ENCODE data around the gene VPS36.
"Not testable (repeated sequence)": the region's sequence is repeated elsewhere in the genome, so short reads cannot be mapped to it uniquely, and the experiment has no call there.

VPS36 gene, protein sequence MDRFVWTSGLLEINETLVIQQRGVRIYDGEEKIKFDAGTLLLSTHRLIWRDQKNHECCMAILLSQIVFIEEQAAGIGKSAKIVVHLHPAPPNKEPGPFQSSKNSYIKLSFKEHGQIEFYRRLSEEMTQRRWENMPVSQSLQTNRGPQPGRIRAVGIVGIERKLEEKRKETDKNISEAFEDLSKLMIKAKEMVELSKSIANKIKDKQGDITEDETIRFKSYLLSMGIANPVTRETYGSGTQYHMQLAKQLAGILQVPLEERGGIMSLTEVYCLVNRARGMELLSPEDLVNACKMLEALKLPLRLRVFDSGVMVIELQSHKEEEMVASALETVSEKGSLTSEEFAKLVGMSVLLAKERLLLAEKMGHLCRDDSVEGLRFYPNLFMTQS

DNA sequence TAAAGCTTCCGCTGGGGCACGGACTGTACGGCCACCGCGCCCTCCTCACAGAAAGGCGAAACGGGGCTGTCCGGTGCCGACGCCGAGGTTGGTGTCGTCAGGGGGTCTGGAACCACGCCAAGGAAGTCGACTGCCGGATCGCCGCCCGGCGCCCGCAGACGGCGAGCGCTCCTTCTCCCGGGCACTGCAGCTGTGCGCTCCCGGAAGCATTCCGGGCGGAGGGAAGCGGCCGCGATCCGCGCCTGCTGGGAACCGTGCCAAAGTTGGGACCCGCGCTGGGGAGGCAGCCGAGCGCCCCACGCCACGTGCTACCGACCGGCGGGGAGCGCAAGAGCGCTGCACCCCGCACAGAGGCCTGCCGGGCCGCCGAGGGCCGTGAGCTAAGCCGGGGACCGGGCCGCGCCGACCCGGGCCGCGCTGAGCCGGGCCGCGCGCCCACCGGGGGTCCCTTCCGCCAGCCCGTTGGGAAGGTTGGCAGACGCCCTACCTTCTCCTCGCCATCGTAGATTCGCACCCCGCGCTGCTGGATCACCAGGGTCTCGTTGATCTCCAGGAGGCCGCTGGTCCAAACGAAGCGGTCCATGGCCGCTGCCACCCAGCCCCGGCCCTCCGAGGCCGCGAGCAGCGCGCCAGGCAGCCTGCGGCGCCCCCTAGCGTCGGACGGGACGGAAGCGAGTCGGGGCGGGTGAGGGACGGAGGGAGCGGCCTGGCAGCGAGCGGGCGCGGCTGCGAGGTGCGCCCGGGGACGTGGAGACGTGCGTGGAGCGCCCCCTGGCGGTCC is at the start of gene VPS36:
Gene VPS36, minus strand, starts transcription at position 623 of the 781 bp plus-strand sequence. Its CDS starts 40 bp downstream, at position 583.
- peaks cover 34% of the 10 kb centered on the region for H3K4me1 Mint-ChIP-seq
- peak within 1 kb of the TSS; percentile 80 to 92 (median 92) for H3K27ac Mint-ChIP-seq
- no peaks in the 10 kb centered on the region for H3K9me3 Mint-ChIP-seq
- peaks cover 4% of the 10 kb centered on the region for H3K27me3 Mint-ChIP-seq (ENCODE audit: low read depth)
- peak within 1 kb of the TSS; percentile 90 to 94 (median 91) for H3K4me3 Mint-ChIP-seq
- H3K36me3 Mint-ChIP-seq (ENCODE audit: low read depth), result no peaks in the 10 kb centered on the region
- peak; percentile 100 for TF ChIP-seq CTCF (IDR thresholded peaks at IDR 0.05; ENCODE audit: unreplicated experiment in 3 of 3)

DNA sequence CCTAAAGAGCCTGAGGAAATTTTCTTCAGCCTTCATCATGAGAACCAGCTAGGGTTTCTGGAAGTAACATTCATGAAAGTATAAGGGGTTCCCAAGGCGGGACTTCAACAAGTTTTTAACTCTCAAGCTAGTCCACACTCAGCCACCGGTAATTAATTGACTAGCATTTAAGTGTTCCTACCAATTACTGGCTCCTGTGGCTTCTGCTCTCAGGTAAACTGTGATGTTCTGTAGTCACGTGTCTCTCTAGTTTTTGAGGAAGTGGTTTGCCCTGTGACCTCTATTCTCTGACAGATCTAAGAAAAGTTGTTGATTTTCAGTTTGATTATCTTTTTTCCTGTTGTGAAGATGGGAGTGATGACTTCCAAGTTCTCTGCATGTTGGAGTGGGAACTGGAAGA is 47.5 kb upstream of the VPS36 start:
- not testable (repeated sequence) for H3K36me3 Mint-ChIP-seq (ENCODE audit: low read depth); H3K9me3 Mint-ChIP-seq; H3K4me1 Mint-ChIP-seq; H3K27ac Mint-ChIP-seq; H3K4me3 Mint-ChIP-seq; H3K27me3 Mint-ChIP-seq (ENCODE audit: low read depth)

DNA sequence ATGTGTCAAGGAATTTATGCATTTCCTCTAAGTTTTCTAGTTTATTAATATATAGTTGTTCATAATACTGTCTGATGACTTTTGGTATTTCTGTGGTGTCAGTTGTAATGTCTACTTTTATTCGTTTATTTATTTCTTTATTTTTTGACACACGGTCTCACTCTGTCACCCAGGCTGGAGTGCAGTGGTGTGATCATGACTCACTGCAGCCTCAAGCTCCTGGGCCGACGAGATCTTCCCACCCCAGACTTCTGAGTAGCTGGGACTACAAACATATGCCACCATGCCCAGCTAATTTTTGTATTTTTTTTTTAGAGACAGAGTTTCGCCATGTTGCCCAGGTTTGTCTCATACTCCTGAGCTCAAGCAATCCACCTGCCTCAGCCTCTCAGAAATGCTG is 43.8 kb upstream of the VPS36 start:
- not testable (repeated sequence) for H3K27ac Mint-ChIP-seq; H3K9me3 Mint-ChIP-seq; H3K4me3 Mint-ChIP-seq; H3K36me3 Mint-ChIP-seq (ENCODE audit: low read depth); H3K4me1 Mint-ChIP-seq; H3K27me3 Mint-ChIP-seq (ENCODE audit: low read depth)

- H3K4me3 Mint-ChIP-seq; H3K27me3 Mint-ChIP-seq (ENCODE audit: low read depth); H3K9me3 Mint-ChIP-seq; H3K36me3 Mint-ChIP-seq (ENCODE audit: low read depth); H3K4me1 Mint-ChIP-seq; H3K27ac Mint-ChIP-seq: not testable (repeated sequence)
Measured at GRCh38 chr13:52491015-52491414, 40.6 kb upstream of the VPS36 start.

GRCh38 chr13:52488763-52489162 is 38.3 kb upstream of the VPS36 start:
- not testable (repeated sequence) for H3K4me1 Mint-ChIP-seq; H3K36me3 Mint-ChIP-seq (ENCODE audit: low read depth); H3K9me3 Mint-ChIP-seq; H3K27ac Mint-ChIP-seq; H3K4me3 Mint-ChIP-seq; H3K27me3 Mint-ChIP-seq (ENCODE audit: low read depth)

- not testable (repeated sequence) for H3K36me3 Mint-ChIP-seq (ENCODE audit: low read depth); H3K9me3 Mint-ChIP-seq; H3K27me3 Mint-ChIP-seq (ENCODE audit: low read depth); H3K4me3 Mint-ChIP-seq; H3K4me1 Mint-ChIP-seq; H3K27ac Mint-ChIP-seq
Measured at GRCh38 chr13:52487078-52487477, 36.6 kb upstream of the VPS36 start.

GRCh38 chr13:52480677-52481428 is 30.4 kb upstream of the VPS36 start:
- not testable (repeated sequence) for H3K9me3 Mint-ChIP-seq; H3K4me1 Mint-ChIP-seq; H3K27ac Mint-ChIP-seq; H3K27me3 Mint-ChIP-seq (ENCODE audit: low read depth); H3K4me3 Mint-ChIP-seq
- H3K36me3 Mint-ChIP-seq (ENCODE audit: low read depth), result peaks cover 17% of the 10 kb centered on the region

DNA sequence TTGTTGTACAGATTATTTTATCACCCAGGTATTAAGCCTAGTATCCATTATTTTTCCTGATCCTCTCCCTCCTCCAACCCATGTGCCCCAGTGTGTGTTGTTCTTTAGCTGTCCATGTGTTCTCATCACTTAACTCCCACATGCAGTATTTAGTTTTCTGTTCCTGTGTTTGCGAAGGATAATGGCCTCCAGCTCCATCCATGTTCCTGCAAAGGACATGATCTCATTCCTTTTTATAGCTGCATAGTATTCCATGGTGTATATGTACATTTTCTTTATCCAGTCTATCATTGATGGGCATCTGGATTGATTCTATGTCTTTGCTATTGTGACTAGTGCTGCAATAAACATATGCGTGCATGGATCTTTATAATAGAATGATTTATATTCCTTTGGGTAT is 18.1 kb upstream of the VPS36 start:
- H3K36me3 Mint-ChIP-seq (ENCODE audit: low read depth), result peaks cover 79% of the 10 kb centered on the region
- not testable (repeated sequence) for H3K9me3 Mint-ChIP-seq, H3K4me1 Mint-ChIP-seq

GRCh38 chr13:52463526-52463925 is 13.1 kb upstream of the VPS36 start:
- no peak for TF ChIP-seq CTCF (IDR thresholded peaks at IDR 0.05; ENCODE audit: unreplicated experiment in 3 of 3)
- H3K4me3 Mint-ChIP-seq, result no peak overlapping the region
- no peak overlapping the region for H3K27ac Mint-ChIP-seq
- H3K9me3 Mint-ChIP-seq, result no peaks in the 10 kb centered on the region
- H3K27me3 Mint-ChIP-seq (ENCODE audit: low read depth), result no peaks in the 10 kb centered on the region
- H3K36me3 Mint-ChIP-seq (ENCODE audit: low read depth), result peaks cover 71% of the 10 kb centered on the region
- H3K4me1 Mint-ChIP-seq, result peaks cover 11% of the 10 kb centered on the region

More for the DNA sequence above, 18.1 kb upstream of the VPS36 start:
- not testable (repeated sequence) for H3K4me3 Mint-ChIP-seq; H3K27me3 Mint-ChIP-seq (ENCODE audit: low read depth); H3K27ac Mint-ChIP-seq
